GM13977 (cell line): ENCODE data around the gene ANGPTL2.

Experiments
- DNase-seq: peaks from one replicate; pipeline ENCODE4 v3.0.0; 2012; ENCODE audit warnings: low spot score
- in situ Hi-C: fragments of 300-500 bp; cut with MboI; formaldehyde crosslinking; loops from one replicate; pipeline ENCODE4 v1.12.0; 2022; ENCODE audit warnings: low sequenced_read_pairs, low pct_unique_long_range_greater_than_20kb, mixed read lengths, inconsistent platforms; ENCODE audit not compliant: unreplicated experiment
- TF ChIP-seq, protein P1 (sequence below): IDR thresholded peaks from 2 replicates; pipeline ENCODE4 v1.5.1; 2012; ENCODE audit warnings: mild to moderate bottlenecking, control low read depth; ENCODE audit not compliant: insufficient read depth; ENCODE audit errors: extremely low read depth, missing control alignments

ANGPTL2 gene

DNA sequence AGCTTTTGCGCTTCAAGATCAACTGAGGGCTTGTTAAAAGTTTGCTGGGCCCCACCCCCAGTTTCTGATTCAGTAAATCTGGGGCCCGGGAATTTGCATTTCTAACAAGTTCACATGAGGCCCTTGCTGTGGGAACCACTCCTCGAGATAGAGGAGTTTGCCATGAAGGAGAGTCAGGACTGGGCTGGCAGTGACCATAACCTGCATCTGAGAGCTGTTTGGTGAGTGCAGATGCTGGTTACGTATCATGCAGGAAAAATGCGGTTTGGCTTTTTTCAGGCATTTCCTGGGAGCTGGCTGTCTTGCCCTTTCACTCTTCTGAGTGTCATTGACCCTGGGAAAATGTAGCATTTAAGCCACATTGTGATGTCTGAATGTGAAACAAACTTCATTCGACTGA is 9.4 kb upstream of the ANGPTL2 start:
- in situ Hi-C loops, result no loop called here
- DNase-seq, result no peak
- TF ChIP-seq, protein P1, sequence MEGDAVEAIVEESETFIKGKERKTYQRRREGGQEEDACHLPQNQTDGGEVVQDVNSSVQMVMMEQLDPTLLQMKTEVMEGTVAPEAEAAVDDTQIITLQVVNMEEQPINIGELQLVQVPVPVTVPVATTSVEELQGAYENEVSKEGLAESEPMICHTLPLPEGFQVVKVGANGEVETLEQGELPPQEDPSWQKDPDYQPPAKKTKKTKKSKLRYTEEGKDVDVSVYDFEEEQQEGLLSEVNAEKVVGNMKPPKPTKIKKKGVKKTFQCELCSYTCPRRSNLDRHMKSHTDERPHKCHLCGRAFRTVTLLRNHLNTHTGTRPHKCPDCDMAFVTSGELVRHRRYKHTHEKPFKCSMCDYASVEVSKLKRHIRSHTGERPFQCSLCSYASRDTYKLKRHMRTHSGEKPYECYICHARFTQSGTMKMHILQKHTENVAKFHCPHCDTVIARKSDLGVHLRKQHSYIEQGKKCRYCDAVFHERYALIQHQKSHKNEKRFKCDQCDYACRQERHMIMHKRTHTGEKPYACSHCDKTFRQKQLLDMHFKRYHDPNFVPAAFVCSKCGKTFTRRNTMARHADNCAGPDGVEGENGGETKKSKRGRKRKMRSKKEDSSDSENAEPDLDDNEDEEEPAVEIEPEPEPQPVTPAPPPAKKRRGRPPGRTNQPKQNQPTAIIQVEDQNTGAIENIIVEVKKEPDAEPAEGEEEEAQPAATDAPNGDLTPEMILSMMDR, result no peak

DNA sequence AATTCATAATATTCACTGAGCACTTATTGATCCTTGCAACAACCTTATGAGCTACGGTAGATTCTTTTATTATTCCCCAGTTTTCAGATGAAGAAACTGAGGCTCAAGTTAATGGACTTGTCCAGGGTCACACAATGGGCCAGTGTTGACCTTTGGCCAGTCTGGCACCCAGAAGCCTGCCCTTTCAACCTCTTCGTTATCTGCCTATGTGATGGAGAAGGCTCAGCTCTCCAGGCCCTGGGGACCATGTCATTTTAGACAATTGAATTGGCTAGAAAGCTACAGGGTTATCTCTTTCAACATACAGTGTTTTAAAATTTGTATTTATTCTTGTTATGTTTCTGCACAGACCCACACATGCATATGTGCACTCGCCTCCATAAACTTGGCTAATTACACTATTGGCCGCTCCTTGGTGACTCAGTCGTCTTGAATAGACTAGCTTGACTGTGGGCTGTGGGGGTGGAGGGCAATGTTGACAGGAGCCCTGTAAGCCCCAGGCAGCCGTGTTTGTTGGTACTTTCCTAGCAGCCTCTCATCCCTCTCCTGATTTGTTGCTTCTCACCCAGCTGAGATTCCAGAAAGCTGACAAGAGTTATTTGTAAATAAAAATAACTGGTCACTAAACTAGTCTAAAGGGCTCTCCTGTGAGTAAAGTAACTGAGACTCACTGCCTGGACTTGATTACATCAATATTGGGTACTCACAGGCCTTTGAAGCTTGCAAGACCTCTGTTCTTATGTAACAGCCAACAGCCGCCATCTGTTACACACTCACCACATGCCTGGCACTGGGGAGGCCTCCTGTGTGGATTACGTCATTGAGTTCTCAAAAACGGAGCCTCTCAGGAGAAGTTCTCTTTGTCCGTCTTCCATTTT is 8.5 kb upstream of the ANGPTL2 start:
- no peak for DNase-seq
- in situ Hi-C loops, result no loop called here
- TF ChIP-seq, protein P1, result no peak

DNA sequence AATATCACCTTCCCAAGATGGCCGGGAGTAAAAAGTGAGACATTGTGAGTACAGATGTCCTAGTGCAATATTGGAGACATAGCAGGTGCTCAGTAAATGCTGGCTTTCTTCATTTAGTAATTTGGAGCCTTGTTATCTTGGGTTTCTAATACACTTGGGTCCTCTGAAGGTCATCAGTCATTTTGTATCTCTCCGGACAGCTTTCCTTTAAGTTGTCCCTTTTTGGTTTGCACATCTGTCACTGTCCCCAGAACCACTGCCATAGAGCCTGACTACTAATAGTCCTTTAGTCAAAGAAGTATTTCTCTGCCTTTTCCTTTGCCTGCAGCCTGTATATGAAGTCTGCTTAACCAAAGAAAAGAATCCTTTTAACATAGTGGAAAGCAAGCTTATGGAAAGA is 7.8 kb upstream of the ANGPTL2 start:
- DNase-seq, result no peak
- TF ChIP-seq, protein P1, result no peak
- in situ Hi-C loops, result no loop called here

DNA sequence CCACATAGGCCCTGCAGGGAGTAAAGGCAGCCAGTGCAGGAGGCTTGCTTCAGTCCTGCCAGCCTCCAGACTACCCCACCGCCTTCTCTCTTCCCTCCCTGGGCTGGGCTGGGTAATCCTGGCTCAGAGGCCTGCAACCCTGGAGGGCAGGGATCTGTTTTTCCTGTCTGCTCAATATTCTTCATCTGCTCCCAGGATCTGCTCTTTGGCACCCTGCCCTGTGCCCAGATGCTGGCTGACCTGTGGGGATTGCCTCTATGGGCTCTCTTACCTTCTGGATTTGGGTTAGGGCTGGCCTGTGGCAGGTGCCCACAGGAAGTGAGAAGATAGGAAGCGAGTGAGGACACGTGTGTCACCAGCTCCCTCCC is 7.3 kb upstream of the ANGPTL2 start:
- TF ChIP-seq, protein P1, result no peak
- DNase-seq, result no peak
- in situ Hi-C loops, result no loop called here

DNA sequence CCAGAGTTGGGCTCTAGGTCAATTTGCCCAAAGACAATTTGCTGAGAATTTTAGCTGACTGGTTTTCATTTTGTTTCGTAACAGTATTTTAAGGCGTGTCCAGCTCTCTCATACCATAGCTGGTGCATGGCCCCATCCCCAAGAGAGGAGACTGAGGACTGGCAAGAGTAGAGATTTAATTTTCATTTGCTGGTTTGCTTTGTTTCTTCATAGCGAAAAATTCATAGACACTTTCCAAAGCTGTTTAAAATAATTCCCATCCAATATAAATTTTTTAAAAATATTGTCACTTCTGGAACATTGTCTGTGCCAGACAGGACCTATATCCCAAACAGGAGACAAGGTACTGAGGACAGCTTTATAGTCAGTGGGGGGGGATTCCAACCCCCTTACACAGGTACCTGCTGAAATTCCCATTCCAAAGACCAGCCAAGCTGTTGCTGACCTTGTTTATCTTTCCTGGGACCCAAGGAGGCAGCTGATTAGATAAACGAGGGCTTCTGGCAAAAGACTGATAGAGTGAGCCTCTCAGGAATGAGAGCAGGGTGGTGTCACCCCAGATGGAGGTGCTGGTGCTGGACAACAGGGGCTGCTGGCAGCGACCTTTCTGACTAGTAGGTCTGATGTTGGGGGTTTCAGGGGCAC is 6.8 kb upstream of the ANGPTL2 start:
- TF ChIP-seq, protein P1, result no peak
- no peak for DNase-seq
- in situ Hi-C loops, result no loop called here

DNA sequence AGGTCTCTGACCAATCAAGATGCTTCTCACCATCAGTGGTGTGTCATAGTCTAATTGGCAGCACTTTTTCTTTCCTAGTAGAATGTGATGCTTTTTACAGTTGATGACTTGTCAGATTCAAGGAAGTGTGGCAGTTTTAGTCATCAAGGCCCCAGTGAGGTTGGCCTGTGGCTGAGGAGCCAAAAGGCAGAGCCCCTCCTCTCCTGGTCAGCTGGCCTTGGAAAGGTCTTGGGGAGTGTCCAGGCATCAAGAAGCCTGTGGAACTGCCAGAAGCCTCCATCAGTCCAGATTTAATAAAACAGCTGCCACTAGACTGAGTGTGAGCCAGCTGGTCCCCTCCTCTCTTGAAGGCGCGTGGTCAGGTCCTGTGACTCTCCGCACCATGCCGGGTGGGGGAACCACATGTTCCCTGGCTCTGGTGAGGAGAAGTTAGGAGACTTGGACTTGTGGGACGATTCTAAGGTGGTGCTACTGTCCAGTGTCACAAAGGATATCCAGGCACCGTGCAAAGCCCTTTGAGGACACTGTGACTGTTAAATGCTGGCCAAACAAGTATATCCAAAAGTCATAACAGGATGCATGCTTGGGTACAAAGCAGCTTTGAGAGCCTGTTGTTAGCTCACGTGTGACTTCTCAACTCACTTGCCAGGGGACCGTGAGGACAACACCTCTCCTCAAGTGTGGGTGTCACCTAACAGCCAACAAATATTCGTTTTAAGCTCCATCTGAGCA is 6.1 kb upstream of the ANGPTL2 start:
- TF ChIP-seq, protein P1, result no peak
- no peak for DNase-seq
- in situ Hi-C loops, result no loop called here
